Upper lobe of right lung (tissue), 1 donor: Measurements from ENCODE around the gene MAGEL2. TPM values are rescaled to one million over a fixed set of nuclear protein-coding genes. Genes with fewer than 3 reads are reported as not detected.
"Not testable (repeated sequence)": the region's sequence is repeated elsewhere in the genome, so short reads cannot be mapped to it uniquely, and the experiment has no call there.

ENCODE experiments used
- ATAC-seq: fragments of 200-7000 bp; cut with Tn5 transposase; one replicate; pipeline ENCODE4 v1.9.1; 2020; ENCODE audit warnings: mild to moderate bottlenecking, moderate library complexity
- DNase-seq: peaks from one replicate; pipeline ENCODE4 v3.0.0-alpha.2; 2020
- H3K27ac ChIP-seq: fragments of 200-600 bp; one replicate; pipeline ENCODE4 v1.8.0; 2022
- H3K27me3 ChIP-seq: fragments of 200-600 bp; one replicate; pipeline ENCODE4 v1.8.0; 2022; ENCODE audit warnings: mild to moderate bottlenecking
- H3K36me3 ChIP-seq: fragments of 200-600 bp; one replicate; pipeline ENCODE4 v1.8.0; 2022
- H3K4me1 ChIP-seq: fragments of 200-600 bp; one replicate; pipeline ENCODE4 v1.8.0; 2022
- H3K4me3 ChIP-seq: fragments of 200-600 bp; one replicate; pipeline ENCODE4 v1.8.0; 2022; ENCODE audit warnings: mild to moderate bottlenecking
- H3K9me3 ChIP-seq: fragments of 200-600 bp; one replicate; pipeline ENCODE4 v1.8.0; 2022
- intact Hi-C: fragments of 100-400 bp; cut with DNase I; formaldehyde crosslinking; loops from one replicate; pipeline ENCODE4 v1.11.0; 2022
- total RNA-seq: library from RNA; stranded (reverse); fragmentation: NEBNext Ultra II Directional; extraction: Animal tissue kit (Norgen Biotek cat#: 25700); gene quantifications from one replicate; pipeline ENCODE4 v1.2.1, GENCODE V29; 2021
- TF ChIP-seq, protein P1 (sequence below): fragments of 200-600 bp; IDR thresholded peaks from one replicate; pipeline ENCODE4 v1.8.0; 2022; ENCODE audit warnings: antibody characterized with exemption
- donor health status: DM: no; HTN: yes; CAD: no; lungs with severe emphysema.

The MAGEL2 gene
- total RNA-seq, 1 donor from 2014 or later = 0.14 TPM

DNA sequence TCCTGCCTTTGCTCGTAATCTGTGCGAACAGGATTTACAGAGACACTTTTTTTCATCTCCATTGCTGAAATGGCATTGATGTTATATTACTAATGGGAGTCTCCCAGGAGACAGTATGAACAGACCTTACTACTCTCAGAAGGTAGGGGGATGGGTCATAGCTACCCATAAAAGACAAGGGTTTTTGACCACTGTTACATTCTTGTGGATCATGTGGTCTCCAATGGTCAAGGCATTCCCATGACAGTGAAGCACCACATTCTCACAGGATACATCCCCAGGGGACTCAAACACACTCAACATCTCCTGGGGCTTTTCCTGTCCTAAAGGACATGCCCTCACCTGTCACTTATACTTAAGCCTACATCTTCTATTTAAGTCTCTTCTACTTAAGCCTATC lies 41.4 kb downstream of the MAGEL2 start:
- no peak for DNase-seq
- Histone ChIP-seq H3K36me3 (no peaks in the 10 kb centered on the region), H3K4me3 (no peak overlapping the region), H3K9me3 (no peaks in the 10 kb centered on the region), H3K27ac (no peak overlapping the region), H3K27me3 (no peaks in the 10 kb centered on the region), H3K4me1 (no peaks in the 10 kb centered on the region)
- TF ChIP-seq, protein P1, sequence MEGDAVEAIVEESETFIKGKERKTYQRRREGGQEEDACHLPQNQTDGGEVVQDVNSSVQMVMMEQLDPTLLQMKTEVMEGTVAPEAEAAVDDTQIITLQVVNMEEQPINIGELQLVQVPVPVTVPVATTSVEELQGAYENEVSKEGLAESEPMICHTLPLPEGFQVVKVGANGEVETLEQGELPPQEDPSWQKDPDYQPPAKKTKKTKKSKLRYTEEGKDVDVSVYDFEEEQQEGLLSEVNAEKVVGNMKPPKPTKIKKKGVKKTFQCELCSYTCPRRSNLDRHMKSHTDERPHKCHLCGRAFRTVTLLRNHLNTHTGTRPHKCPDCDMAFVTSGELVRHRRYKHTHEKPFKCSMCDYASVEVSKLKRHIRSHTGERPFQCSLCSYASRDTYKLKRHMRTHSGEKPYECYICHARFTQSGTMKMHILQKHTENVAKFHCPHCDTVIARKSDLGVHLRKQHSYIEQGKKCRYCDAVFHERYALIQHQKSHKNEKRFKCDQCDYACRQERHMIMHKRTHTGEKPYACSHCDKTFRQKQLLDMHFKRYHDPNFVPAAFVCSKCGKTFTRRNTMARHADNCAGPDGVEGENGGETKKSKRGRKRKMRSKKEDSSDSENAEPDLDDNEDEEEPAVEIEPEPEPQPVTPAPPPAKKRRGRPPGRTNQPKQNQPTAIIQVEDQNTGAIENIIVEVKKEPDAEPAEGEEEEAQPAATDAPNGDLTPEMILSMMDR = no peak
- ATAC-seq = no peak
- intact Hi-C loops = no loop called here

DNA sequence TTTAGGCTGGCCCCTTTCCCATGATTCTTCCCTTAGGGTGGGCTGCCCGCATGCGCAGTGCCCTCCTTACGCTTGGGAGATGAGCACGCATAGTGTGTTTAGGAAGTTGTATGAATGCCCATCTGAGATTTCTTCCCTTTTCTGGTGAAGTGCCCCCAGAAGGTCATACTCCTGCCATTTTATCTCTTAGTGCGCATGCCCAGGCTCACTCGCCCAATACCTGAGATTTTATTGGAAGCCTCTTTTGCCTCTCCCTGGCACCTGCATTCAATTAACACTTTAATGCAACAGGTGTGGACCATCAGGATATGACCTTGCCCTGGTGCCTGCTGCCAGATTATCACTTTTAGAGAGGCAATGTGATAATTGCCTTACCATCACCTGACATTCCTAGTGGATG lies 45.5 kb downstream of the MAGEL2 start:
- TF ChIP-seq, protein P1 = no peak
- no peaks in the 10 kb centered on the region for H3K9me3 ChIP-seq
- H3K4me3 ChIP-seq = no peak overlapping the region
- H3K27me3 ChIP-seq = no peaks in the 10 kb centered on the region
- DNase-seq (no peak), ATAC-seq (no peak)
- H3K27ac ChIP-seq = no peak overlapping the region
- intact Hi-C loops = no loop called here
- no peaks in the 10 kb centered on the region for H3K4me1 ChIP-seq
- no peaks in the 10 kb centered on the region for H3K36me3 ChIP-seq

DNA sequence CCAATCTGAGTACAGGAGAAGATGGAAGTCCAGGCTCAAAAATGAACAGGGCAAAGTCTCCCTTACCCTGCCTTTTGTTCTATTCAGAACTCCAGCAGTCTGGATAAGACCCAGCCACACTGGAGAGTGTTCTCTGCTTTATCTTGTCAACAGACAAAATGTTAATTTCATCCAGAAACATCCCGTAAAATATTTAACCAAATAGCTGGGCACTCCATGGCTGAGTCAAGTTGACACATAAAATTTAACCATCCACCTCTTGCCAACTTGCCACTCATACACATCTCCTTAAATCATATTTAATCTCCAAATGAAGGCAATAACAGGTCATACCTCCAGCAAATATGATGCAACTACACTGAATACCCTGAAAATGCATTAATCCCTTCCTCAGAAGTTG lies 48.6 kb downstream of the MAGEL2 start:
- TF ChIP-seq, protein P1 = no peak
- intact Hi-C loops = no loop called here
- ATAC-seq = no peak
- no peak overlapping the region for H3K4me3 ChIP-seq
- no peaks in the 10 kb centered on the region for H3K9me3 ChIP-seq
- no peaks in the 10 kb centered on the region for H3K36me3 ChIP-seq
- no peak overlapping the region for H3K27ac ChIP-seq
- no peaks in the 10 kb centered on the region for H3K27me3 ChIP-seq
- no peaks in the 10 kb centered on the region for H3K4me1 ChIP-seq
- no peak for DNase-seq

DNA sequence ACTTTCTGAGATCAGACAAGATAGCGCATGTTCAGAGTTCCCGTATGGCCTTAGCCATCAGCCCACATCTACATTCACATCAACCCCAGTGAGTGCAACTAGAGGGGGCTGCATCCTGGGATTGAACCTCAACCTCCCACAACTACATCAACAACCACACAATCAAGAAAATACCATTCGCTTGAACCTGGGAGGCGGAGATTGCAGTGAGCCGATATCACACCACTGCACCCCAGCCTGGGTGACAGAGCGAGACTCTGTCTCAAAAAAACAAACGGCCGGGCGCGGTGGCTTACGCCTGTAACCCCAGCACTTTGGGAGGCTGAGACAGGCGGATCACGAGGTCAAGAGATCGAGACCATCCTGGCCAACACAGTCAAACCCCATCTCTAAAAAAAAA lies 50.4 kb downstream of the MAGEL2 start:
- DNase-seq, H3K9me3 ChIP-seq, H3K4me1 ChIP-seq, ATAC-seq, H3K27me3 ChIP-seq, H3K27ac ChIP-seq, H3K4me3 ChIP-seq, intact Hi-C loops, H3K36me3 ChIP-seq: not testable (repeated sequence)

DNA sequence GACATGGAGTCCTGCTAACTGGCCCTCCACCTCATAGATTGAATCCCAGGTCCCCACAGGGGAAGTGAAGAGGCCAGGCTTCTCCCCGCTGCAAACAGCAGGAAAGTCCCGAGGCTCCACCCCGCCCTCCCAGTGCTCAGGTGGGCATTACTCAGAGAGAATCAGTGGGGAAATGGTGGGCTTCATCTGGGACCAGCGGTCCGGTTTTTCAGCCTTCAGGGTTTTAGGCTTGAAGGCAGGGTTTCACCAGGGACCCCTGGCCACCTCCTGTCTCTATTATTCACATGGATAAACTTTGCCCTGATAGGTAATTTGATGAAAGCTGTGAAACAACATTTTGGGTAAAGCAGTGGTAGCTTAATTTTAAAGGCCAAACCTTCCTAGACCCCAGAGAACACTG lies 50.9 kb downstream of the MAGEL2 start:
- no peaks in the 10 kb centered on the region for H3K27me3 ChIP-seq
- ATAC-seq (no peak), DNase-seq (no peak)
- H3K27ac ChIP-seq = no peak overlapping the region
- H3K4me1 ChIP-seq = no peaks in the 10 kb centered on the region
- intact Hi-C loops = no loop called here
- no peak overlapping the region for H3K4me3 ChIP-seq
- H3K36me3 ChIP-seq = no peaks in the 10 kb centered on the region
- no peaks in the 10 kb centered on the region for H3K9me3 ChIP-seq
- TF ChIP-seq, protein P1 = no peak

DNA sequence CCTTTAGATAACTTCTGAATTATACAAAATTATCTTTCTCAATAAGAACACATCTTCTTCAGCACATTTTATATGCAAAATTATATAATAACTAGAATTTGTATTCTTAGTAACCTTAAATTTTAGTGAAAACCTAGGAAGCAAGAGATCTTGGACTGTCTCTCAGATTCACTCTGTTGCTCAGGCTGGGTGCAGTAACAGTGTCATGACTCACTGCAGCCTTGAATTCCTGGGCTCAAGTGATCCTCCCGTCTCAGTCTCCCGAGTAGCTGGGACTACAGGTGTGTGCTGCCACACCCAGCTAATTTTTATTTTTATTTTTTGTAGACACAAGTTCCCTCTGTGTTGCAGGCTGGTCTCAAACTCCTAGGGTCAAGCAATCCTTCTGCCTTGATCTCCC lies 52.3 kb downstream of the MAGEL2 start:
- no peaks in the 10 kb centered on the region for H3K4me1 ChIP-seq
- no peaks in the 10 kb centered on the region for H3K36me3 ChIP-seq
- H3K9me3 ChIP-seq = no peaks in the 10 kb centered on the region
- DNase-seq (no peak), ATAC-seq (no peak)
- H3K27me3 ChIP-seq = no peaks in the 10 kb centered on the region
- TF ChIP-seq, protein P1 = no peak
- intact Hi-C loops = no loop called here
- no peak overlapping the region for H3K27ac ChIP-seq
- no peak overlapping the region for H3K4me3 ChIP-seq
